NB4 (cell line): ENCODE results near the gene SLC19A2.

Experiments
- MYC ChIP-seq: IDR thresholded peaks from 2 replicates; pipeline ENCODE4 v1.6.1; 2011; ENCODE audit warnings: low read depth, low read length
- POLR2A ChIP-seq: IDR thresholded peaks from 2 replicates; pipeline ENCODE4 v1.6.1; 2011; ENCODE audit warnings: mild to moderate bottlenecking; ENCODE audit not compliant: insufficient read length; ENCODE audit errors: extremely low read depth
- TF ChIP-seq, protein P1 (sequence below): IDR thresholded peaks from one replicate; pipeline ENCODE4 v1.5.1; 2012; ENCODE audit warnings: low read depth, low read length
- TF ChIP-seq, protein P2 (sequence below): IDR thresholded peaks from 2 replicates; pipeline ENCODE4 v1.6.1; 2011; ENCODE audit warnings: low read depth, low read length

DNA sequence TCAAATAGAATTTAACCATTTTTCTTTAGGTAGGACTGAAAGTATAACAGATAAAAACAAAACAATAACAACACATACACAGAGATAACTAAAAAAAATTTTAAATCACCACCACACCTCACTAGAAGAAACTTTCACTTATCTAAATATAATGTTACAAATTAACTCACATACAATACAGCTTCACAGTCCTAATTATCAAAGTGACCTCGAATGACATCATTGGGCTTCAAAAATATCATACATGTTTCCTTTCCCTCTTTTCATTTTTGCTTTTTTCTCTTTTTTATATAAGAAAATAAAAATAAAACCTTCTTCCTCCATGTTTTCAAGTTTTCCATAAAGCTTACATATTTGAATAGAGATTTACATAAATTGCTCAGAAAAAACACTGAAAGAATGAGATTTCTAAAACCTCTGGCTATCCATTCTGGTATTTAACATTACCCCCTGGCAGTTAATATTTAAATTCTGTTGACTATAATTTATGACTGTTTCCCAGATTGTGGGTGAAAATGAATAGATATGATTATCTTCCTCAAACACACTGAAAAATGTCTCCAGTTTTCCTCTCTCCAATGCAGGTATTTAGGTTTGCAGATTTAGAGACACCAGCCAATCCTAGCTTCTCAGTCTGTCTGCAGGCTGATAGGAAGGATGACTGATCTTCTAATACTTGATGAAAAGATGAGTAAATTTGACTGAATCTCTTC, 40.5 kb upstream of the SLC19A2 start:
- TF ChIP-seq, protein P1, sequence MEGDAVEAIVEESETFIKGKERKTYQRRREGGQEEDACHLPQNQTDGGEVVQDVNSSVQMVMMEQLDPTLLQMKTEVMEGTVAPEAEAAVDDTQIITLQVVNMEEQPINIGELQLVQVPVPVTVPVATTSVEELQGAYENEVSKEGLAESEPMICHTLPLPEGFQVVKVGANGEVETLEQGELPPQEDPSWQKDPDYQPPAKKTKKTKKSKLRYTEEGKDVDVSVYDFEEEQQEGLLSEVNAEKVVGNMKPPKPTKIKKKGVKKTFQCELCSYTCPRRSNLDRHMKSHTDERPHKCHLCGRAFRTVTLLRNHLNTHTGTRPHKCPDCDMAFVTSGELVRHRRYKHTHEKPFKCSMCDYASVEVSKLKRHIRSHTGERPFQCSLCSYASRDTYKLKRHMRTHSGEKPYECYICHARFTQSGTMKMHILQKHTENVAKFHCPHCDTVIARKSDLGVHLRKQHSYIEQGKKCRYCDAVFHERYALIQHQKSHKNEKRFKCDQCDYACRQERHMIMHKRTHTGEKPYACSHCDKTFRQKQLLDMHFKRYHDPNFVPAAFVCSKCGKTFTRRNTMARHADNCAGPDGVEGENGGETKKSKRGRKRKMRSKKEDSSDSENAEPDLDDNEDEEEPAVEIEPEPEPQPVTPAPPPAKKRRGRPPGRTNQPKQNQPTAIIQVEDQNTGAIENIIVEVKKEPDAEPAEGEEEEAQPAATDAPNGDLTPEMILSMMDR: no peak
- no peak for TF ChIP-seq POLR2A
- TF ChIP-seq, protein P2, sequence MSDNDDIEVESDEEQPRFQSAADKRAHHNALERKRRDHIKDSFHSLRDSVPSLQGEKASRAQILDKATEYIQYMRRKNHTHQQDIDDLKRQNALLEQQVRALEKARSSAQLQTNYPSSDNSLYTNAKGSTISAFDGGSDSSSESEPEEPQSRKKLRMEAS: no peak
- TF ChIP-seq MYC: no peak
